HG03460 (cell line): Measurements from ENCODE around the gene FRMPD4.

Experiments used
- ATAC-seq: cut with Tn5 transposase; IDR thresholded peaks from one replicate; pipeline ENCODE4 v1.9.1; 2021; ENCODE audit not compliant: unreplicated experiment

FRMPD4 gene

DNA sequence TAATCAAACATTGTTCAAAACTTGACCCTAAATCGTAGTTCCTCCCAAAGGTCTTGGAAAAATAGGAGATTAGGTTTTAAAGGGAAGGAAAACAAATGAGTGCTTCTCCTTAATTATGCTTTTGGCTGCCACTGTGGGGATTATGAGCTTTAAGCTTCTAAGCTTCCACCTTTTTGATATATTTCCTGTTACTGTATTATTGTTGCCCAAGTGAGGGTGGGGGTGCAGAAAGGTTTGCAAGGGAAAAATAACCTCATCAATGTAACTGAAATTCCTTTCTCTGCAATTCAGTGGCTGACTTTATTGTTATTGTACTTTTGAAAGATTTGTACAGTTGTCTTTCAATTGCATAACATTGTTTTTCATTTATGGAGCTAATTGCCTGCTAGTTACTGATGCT, 285.1 kb downstream of the FRMPD4 start:
- ATAC-seq: no peak

- ATAC-seq: no peak
These were observed 287.2 kb downstream of the FRMPD4 start for GRCh38 chrX:12425496-12425895.

- no peak for ATAC-seq
These were observed 288.1 kb downstream of the FRMPD4 start for GRCh38 chrX:12426420-12426819.

DNA sequence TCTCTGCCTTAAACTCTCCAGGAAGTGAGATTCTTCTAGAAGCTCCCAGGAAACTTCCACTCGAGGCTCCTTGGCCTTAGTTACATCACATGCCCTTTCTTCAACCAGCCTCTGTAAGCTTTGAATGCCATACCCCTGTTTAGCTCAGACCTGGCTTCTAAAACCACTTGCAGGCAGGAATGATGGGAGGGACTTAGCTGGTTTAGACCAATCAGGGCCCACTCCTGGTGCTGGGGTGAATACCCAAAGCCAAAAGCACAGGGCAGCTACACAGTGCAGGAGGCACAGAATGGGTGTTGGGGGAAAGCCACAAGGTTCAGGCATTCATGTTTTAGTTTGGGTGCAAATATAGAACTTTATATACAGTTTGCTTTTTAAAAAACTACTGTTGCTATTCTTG, 296.2 kb downstream of the FRMPD4 start:
- ATAC-seq: no peak

DNA sequence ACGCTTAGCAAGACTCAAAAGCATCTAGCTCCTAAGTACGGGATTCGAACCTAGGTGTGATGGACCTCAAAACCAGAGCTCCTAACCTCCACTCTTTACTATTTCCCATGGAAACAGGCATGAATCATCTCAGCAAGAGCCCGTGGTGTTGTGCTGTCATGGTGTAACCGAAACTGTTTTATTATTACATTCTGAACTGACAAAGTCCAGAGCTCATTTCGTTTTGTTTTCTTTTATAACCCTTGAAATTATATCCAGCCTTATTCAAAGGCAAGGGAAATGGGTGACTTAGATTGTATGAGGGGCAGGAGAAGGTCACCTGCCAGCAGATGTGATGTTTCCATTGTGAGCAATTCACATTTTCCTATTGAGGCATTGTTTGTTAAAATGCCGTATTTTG, 301.1 kb downstream of the FRMPD4 start:
- no peak for ATAC-seq

GRCh38 chrX:12440246-12440645, 302.0 kb downstream of the FRMPD4 start:
- ATAC-seq: no peak

DNA sequence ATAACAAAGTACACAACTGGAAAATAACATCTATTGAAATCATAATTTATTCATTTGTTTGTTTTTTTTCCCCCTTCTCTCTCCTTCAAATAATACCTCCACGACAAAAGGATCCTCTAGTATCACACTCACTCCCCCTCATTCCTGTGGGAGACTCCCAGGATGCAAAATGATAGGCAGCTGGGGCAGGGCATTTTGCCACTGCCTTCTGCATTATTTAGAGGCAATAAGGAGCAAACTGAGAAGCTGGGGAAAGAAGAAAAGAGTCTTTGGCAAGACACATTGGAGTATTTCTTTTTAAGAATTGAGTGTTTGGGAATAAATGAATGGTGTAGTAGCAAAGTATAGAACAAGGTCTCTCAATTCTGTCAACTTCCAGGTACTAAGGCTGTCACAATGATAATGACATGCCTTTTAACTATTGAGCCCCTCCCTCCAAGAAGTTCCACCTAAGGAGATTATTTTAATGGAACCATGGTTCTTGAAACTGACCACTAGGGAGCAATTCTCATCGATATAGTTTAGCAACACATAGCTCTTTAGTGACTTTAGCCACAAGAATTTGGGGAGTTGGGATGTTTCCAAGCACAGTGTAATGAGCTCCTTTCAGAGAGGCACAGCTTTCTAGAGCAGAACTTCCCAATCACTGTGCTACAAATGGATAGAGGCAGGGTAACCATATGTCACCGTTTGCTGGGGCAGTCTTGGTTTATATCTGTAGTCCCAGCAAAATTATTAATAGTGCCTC, 303.3 kb downstream of the FRMPD4 start:
- ATAC-seq: no peak

DNA sequence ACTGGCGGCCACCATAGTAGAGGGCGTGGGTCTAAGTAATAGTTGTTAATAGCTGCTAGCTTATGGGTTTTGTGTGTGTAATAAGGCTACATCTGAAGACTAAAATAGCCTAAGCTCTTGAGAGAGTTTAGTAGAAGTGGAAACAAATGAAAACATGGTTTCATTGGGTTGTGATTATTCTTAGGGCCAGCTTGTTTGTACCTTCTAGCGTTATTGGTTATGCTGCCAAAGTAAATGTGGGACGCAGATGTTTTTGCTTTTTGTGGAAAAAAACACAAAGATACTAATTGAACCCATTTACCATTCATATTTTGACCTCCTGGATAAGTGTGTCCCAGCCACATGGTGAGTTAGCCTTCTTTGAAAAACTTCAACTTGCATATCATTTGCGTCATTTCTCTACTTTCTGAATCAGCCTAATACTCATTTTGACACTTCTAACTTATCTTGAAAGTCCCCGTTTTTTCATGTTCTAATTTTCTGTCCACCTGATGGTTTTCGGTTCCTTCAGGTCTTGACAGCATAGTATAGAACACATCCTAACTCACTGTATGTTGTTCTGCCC, 305.3 kb downstream of the FRMPD4 start:
- ATAC-seq: peak; percentile 88

DNA sequence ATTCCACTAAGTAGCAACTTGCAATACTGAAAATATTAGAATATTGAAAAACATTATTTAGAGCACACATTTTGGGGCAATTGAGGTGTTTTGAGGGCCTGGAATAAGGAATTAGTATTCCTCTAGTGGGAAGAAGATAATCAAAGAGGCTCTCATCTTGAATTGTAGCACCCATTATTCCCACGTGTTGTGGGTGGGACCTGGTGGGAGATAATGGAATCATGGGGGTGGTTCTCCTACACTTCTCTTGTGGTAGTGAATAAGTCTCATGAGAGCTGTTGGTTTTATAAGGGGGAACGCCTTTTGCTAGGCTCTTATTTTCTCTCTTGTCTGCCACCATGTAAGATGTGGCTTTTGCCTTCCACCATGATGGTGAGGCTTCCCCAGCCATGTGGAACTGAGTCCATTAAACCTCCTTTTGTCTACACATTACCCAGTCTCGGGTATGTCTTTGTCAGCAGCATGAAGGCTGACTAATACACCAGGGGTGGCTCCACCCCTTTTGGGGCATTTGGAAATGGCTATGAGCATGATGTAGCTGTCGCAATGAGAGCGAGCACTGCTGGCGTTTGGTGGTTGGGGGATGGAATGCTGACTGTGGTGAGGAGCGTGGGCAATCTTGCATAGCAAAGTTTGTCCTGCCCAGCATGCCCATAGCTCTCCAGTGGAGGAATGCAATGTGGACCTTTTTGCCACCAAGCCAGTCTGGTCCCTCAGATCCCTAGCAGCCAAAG, 308.2 kb downstream of the FRMPD4 start:
- ATAC-seq: no peak

- ATAC-seq: no peak
These were observed 309.3 kb downstream of the FRMPD4 start for GRCh38 chrX:12447448-12448064.

GRCh38 chrX:12452268-12452667, 314.0 kb downstream of the FRMPD4 start:
- no peak for ATAC-seq

DNA sequence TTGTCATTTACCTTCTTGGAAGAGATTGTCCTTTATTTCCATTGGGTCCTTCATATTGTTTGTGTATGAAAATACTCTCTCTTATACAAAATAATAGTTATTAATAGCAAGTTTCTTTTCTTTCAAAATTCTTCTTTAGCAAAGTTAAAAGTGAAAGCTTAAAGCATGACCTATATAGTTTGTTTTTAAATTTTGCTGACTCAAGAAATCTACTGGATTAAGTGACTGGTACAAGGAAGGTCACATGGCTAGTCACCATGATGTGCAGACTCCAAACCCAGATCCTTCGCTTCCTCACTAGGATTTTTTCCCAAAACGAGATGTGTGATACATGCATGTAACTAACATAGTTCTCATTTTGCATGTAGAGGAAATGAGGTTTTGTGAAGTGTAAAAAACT, 322.7 kb downstream of the FRMPD4 start:
- ATAC-seq: no peak

GRCh38 chrX:12463052-12463451, 324.8 kb downstream of the FRMPD4 start:
- no peak for ATAC-seq

GRCh38 chrX:12463873-12464272, 325.6 kb downstream of the FRMPD4 start:
- ATAC-seq: no peak

- ATAC-seq: no peak
These were observed 329.0 kb downstream of the FRMPD4 start for GRCh38 chrX:12467321-12467720.

DNA sequence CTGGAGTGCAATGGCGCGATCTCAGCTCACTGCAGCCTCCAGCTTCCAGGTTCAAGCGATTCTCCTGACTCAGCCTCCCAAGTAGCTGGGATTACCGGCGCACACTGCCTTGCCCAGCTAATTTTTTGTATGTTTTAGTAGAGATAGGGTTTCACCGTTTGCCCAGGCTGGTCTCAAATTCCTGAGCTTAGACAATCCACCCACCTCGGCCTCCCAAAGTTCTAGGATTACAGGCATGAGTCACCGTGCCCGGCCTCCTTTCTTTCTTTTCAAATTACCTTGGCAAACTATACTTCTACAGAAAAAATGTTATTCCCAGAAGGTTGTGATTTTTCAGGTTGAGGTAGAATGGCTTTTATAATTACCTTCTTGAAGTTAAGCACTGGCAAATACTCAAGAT, 331.0 kb downstream of the FRMPD4 start:
- no peak for ATAC-seq

- no peak for ATAC-seq
These were observed 332.8 kb downstream of the FRMPD4 start for GRCh38 chrX:12471061-12471460.

- no peak for ATAC-seq
These were observed 342.7 kb downstream of the FRMPD4 start for GRCh38 chrX:12480956-12481355.

GRCh38 chrX:12488220-12488619, 349.9 kb downstream of the FRMPD4 start:
- ATAC-seq: no peak

DNA sequence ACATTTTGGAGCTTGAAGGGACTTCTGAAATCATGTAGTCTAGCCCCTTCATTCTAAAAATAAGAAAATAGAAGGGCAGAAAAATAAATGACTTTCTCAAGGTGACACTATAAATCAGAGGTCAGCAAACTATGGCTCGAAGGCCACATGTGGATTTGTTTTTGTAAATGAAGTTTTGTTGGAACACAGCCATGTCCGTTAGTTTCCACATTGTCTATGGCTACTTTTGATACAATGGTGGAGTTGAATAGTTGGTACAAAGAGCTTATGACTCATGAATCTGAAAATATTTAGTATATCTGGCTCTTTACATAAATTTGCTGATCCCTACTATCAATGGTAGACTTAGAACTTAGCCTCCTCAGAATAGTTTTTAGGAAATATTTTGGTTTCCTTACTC, 350.5 kb downstream of the FRMPD4 start:
- no peak for ATAC-seq

DNA sequence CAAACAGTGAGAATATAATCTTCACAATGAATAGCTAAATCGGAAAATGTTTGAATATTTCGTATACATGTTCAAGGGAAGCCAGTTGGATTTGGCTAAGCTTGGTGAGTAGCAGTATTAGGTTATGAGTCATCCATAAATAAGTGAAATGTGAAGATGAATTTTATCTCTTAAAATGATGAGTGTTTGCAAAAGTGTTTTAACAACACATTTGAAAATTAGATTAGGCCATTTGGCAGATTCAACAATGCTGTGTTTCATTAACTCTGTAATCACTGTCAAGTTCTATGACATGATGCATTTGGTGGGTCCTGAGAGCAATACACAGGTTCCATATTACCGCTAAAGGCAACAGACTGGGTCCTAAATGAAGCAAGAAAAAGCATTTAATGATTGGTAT, 351.1 kb downstream of the FRMPD4 start:
- no peak for ATAC-seq
